Smooth muscle cell (in vitro differentiated cells): ENCODE data around the gene CHRNA10. TPM values are rescaled to one million over a fixed set of nuclear protein-coding genes. Genes with fewer than 3 reads are reported as not detected.
"Not testable (repeated sequence)": the region's sequence is repeated elsewhere in the genome, so short reads cannot be mapped to it uniquely, and the experiment has no call there.

Experiments used
- DNase-seq: peaks from one replicate; lab custom pipeline; 2025; ENCODE audit not compliant: unreplicated experiment; lab: John Stamatoyannopoulos, UW
- H2AFZ ChIP-seq: fragments of 200-600 bp; sonication (generic); 2 replicates; pipeline ENCODE4 v1.6.0; 2016; ENCODE audit warnings: antibody characterized with exemption, low read depth, mild to moderate bottlenecking
- H3F3A ChIP-seq: fragments of 200-600 bp; sonication (generic); 2 replicates; pipeline ENCODE4 v1.6.0; 2017; ENCODE audit warnings: antibody characterized with exemption, low read depth
- H3K27ac ChIP-seq: fragments of 200-600 bp; sonication (generic); 2 replicates; pipeline ENCODE4 v1.5.1; 2016; ENCODE audit warnings: low read depth, mild to moderate bottlenecking
- H3K27me3 ChIP-seq: fragments of 200-600 bp; sonication (generic); 2 replicates; pipeline ENCODE4 v1.6.1; 2016; ENCODE audit warnings: low read depth, mild to moderate bottlenecking
- H3K36me3 ChIP-seq: fragments of 200-600 bp; sonication (generic); 2 replicates; pipeline ENCODE4 v1.5.1; 2016; ENCODE audit warnings: low read depth
- H3K4me1 ChIP-seq: fragments of 200-600 bp; sonication (generic); 2 replicates; pipeline ENCODE4 v1.5.1; 2016; ENCODE audit warnings: low read depth
- H3K4me2 ChIP-seq: fragments of 200-600 bp; sonication (generic); 2 replicates; pipeline ENCODE4 v1.6.0; 2016; ENCODE audit warnings: mild to moderate bottlenecking
- H3K4me3 ChIP-seq: fragments of 200-600 bp; sonication (generic); 2 replicates; pipeline ENCODE4 v1.5.1; 2016; ENCODE audit warnings: mild to moderate bottlenecking
- H3K79me2 ChIP-seq: fragments of 200-600 bp; sonication (generic); 2 replicates; pipeline ENCODE4 v1.6.0; 2016; ENCODE audit warnings: low read depth, mild to moderate bottlenecking
- H3K9ac ChIP-seq: fragments of 200-600 bp; sonication (generic); 2 replicates; pipeline ENCODE4 v1.6.0; 2016; ENCODE audit warnings: low read depth
- H3K9me3 ChIP-seq: fragments of 200-600 bp; sonication (generic); replicated peaks from 2 replicates; pipeline ENCODE4 v1.5.1; 2016; ENCODE audit warnings: low read depth
- H4K20me1 ChIP-seq: fragments of 200-600 bp; sonication (generic); 2 replicates; pipeline ENCODE4 v1.6.0; 2016; ENCODE audit warnings: low read depth
- WGBS: methylation state at CpG from one replicate; pipeline ENCODE4 v1.1.7; 2016; ENCODE audit warnings: low lambda C conversion rate; 5-methylcytosine and 5-hydroxymethylcytosine counted together
- polyA plus RNA-seq: library from polyadenylated mRNA; unstranded; fragments of >200 nt; fragmentation: Nextera tagmentation; extraction: Ambion mirVana; gene quantifications from 2 replicates; pipeline ENCODE4 v1.2.1, GENCODE V29; 2016
- total RNA-seq: library from RNA; depleted of rRNA; stranded (reverse); fragments of >200 nt; gene quantifications from 2 replicates; pipeline ENCODE4 v1.2.3, GENCODE V29; 2014
- TF ChIP-seq, protein P1 (sequence below): fragments of 200-600 bp; sonication (generic); IDR thresholded peaks from 2 replicates; pipeline ENCODE4 v1.5.1; 2017; ENCODE audit warnings: borderline replicate concordance, mild to moderate bottlenecking, antibody characterized with exemption; ENCODE audit not compliant: insufficient read depth, poor library complexity, severe bottlenecking

CHRNA10 gene
- total and polyA plus RNA-seq, 2 experiments from 2014 or later, result 0.41 to 0.58 TPM

- DNase-seq, result no peak
- H3K4me2 ChIP-seq, result no peak overlapping the region
- TF ChIP-seq, protein P1, sequence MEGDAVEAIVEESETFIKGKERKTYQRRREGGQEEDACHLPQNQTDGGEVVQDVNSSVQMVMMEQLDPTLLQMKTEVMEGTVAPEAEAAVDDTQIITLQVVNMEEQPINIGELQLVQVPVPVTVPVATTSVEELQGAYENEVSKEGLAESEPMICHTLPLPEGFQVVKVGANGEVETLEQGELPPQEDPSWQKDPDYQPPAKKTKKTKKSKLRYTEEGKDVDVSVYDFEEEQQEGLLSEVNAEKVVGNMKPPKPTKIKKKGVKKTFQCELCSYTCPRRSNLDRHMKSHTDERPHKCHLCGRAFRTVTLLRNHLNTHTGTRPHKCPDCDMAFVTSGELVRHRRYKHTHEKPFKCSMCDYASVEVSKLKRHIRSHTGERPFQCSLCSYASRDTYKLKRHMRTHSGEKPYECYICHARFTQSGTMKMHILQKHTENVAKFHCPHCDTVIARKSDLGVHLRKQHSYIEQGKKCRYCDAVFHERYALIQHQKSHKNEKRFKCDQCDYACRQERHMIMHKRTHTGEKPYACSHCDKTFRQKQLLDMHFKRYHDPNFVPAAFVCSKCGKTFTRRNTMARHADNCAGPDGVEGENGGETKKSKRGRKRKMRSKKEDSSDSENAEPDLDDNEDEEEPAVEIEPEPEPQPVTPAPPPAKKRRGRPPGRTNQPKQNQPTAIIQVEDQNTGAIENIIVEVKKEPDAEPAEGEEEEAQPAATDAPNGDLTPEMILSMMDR, result no peak
- H3K27ac ChIP-seq, result no peak overlapping the region
- no peak overlapping the region for H3K4me3 ChIP-seq
- no peak overlapping the region for H3K9ac ChIP-seq
- no peak overlapping the region for H2AFZ ChIP-seq
- H3K9me3 ChIP-seq, result no peaks in the 10 kb centered on the region
- no peaks in the 10 kb centered on the region for H3K4me1 ChIP-seq
- 95% methylated on average over 33 of the region's 33 CpGs for WGBS
- no peaks in the 10 kb centered on the region for H3K36me3 ChIP-seq
- H4K20me1 ChIP-seq, result no peaks in the 10 kb centered on the region
- no peaks in the 10 kb centered on the region for H3K27me3 ChIP-seq
- no peaks in the 10 kb centered on the region for H3F3A ChIP-seq
- H3K79me2 ChIP-seq, result no peaks in the 10 kb centered on the region
Observed at GRCh38 chr11:3659595-3660515, 11.3 kb downstream of the CHRNA10 start.

DNA sequence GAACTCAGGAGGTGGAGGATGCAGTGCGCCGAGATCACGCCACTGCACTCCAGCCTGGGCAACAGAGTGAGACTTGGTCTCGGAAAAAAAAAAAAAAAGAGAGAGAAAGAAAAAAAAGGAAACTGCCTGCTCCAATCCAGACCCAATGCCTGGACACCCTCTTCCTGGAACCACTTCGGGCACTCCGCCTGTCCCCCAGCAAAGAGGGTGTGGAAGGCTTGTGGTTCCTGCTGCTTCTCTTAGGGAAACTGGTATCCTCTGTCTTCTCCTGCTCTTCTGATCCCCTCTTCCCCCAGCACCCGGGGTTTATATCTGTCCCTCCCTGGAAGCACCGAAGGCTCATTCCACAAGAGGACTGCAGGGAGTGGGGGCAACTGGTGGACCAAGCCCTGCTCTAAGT, 12.9 kb downstream of the CHRNA10 start:
- Histone ChIP-seq H3K4me3 (no peak overlapping the region), H3K9me3 (no peaks in the 10 kb centered on the region), H3K4me2 (no peak overlapping the region), H3K27me3 (no peaks in the 10 kb centered on the region), H3K4me1 (no peaks in the 10 kb centered on the region), H4K20me1 (no peaks in the 10 kb centered on the region), H2AFZ (no peak overlapping the region), H3K27ac (no peak overlapping the region), H3K36me3 (no peaks in the 10 kb centered on the region), H3F3A (no peaks in the 10 kb centered on the region), H3K9ac (no peak overlapping the region), H3K79me2 (no peaks in the 10 kb centered on the region)
- WGBS, result 94% methylated on average over 6 of the region's 8 CpGs
- TF ChIP-seq, protein P1, result no peak
- no peak for DNase-seq

DNA sequence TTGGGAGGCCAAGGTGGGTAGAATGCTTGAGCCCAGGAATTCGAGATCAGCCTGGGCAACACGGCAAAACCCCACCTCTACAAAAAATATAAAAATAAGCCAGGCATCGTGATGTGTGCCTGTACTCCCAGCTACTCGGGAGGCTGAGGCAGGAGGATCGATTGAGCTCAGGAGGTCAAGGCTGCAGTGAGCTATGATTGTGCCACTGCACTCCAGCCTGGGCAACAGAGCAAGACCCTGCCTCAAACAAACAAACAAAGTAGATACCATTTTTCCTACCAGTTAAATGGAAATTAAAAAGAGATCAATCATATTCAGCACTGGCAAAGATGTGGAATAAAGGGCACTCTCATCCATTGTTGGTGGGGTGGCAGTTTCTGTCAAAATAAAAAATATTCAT, 13.9 kb downstream of the CHRNA10 start:
- H3K4me2 ChIP-seq, H3F3A ChIP-seq, H3K4me3 ChIP-seq, H3K36me3 ChIP-seq, DNase-seq, H3K9me3 ChIP-seq, H3K27ac ChIP-seq, H3K79me2 ChIP-seq, H3K4me1 ChIP-seq, H3K9ac ChIP-seq, H2AFZ ChIP-seq, H3K27me3 ChIP-seq, H4K20me1 ChIP-seq: not testable (repeated sequence)
- 87% methylated on average over 5 of the region's 5 CpGs for WGBS

GRCh38 chr11:3655547-3655946, 15.6 kb downstream of the CHRNA10 start:
- Histone ChIP-seq H3K27ac (no peak overlapping the region), H4K20me1 (no peaks in the 10 kb centered on the region), H3K4me3 (no peak overlapping the region), H3K9ac (no peak overlapping the region), H3K4me1 (no peaks in the 10 kb centered on the region), H3K27me3 (no peaks in the 10 kb centered on the region), H2AFZ (no peak overlapping the region), H3K9me3 (no peaks in the 10 kb centered on the region), H3K79me2 (no peaks in the 10 kb centered on the region), H3K36me3 (no peaks in the 10 kb centered on the region), H3F3A (no peaks in the 10 kb centered on the region), H3K4me2 (no peak overlapping the region)
- 95% methylated on average over 3 of the region's 3 CpGs for WGBS
- TF ChIP-seq, protein P1, result no peak
- DNase-seq, result no peak

DNA sequence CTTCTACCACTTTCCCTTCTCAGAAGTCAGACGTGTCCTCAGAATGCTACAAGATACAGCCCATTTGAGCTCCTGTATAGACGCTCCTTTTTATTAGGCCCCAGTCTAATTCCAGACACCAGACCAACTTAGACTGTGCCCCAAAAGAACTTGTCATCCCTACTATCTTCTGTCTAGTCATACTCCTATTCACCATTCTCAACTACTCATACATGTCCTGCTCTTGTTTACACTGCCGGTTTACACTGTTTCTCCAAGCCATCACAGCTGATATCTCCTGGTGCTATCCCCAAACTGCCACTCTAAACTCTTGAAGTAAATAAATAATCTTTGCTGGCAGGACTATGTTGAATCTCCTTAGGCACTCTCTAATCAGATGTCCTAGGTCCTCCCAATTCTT, 18.7 kb downstream of the CHRNA10 start:
- not testable (repeated sequence) for H3K36me3 ChIP-seq, H3F3A ChIP-seq, H3K4me1 ChIP-seq

DNA sequence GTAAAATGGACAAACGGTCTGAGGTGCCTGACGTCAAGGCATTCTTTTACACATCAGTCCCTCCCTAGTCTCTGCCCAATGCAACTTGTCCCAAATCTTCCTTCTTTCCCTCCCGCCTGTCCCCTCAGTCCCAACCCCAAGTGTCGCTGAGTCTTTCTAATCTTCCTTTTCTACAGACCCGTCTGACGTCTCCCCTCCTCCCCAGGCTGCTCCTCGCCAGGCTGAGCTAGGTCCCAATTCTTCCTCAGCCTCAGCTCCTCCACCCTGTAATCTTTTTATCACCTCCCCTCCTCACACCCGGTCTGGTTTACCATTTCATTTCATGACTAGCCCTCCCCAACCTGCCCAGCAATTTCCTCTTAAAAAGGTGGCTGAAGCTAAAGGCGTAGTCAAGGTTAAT, 21.8 kb downstream of the CHRNA10 start:
- H3F3A ChIP-seq, H4K20me1 ChIP-seq, H3K79me2 ChIP-seq, H3K4me1 ChIP-seq, DNase-seq, H2AFZ ChIP-seq, H3K36me3 ChIP-seq, H3K4me2 ChIP-seq, H3K9me3 ChIP-seq, H3K4me3 ChIP-seq, H3K27ac ChIP-seq, H3K27me3 ChIP-seq, H3K9ac ChIP-seq: not testable (repeated sequence)
- WGBS, result 60% methylated on average over 9 of the region's 9 CpGs

More for the DNA sequence above, 18.7 kb downstream of the CHRNA10 start:
- not testable (repeated sequence) for H2AFZ ChIP-seq, H3K9ac ChIP-seq, H3K4me3 ChIP-seq, H3K27ac ChIP-seq, H3K9me3 ChIP-seq, H3K79me2 ChIP-seq, H3K4me2 ChIP-seq, H4K20me1 ChIP-seq, H3K27me3 ChIP-seq, DNase-seq
- WGBS, result 71% methylated on average over 3 of the region's 3 CpGs
